HCT116 (cell line): ENCODE data around the gene CIAO2A.

Experiments
- CEBPB ChIP-seq: IDR thresholded peaks from 2 replicates; pipeline ENCODE4 v1.6.1; 2012; ENCODE audit warnings: low read depth
- CTCF ChIP-seq, 3 experiments: fragments of 200-600 bp in 1 of 3; sonication (generic) in 1 of 3; IDR thresholded peaks in 2 of 3; conservative IDR thresholded peaks in 1 of 3; 2 replicates each; pipeline ENCODE4 v1.5.1; 2012 to 2017; ENCODE audit warnings: low read depth in 2 of 3, low read length in 2 of 3, antibody characterized with exemption in 1 of 3, borderline replicate concordance in 1 of 3, control low read depth in 1 of 3, mild to moderate bottlenecking in 1 of 3, mixed read lengths in 1 of 3, mixed run types in 1 of 3, moderate library complexity in 1 of 3; ENCODE audit not compliant: insufficient read depth in 1 of 3
- EGR1 ChIP-seq: IDR thresholded peaks from 2 replicates; pipeline ENCODE4 v1.6.1; 2012; ENCODE audit warnings: low read depth
- MAX ChIP-seq: IDR thresholded peaks from 2 replicates; pipeline ENCODE4 v1.6.1; 2012
- POLR2A ChIP-seq: IDR thresholded peaks from 2 replicates; pipeline ENCODE4 v1.7.0; 2011; ENCODE audit warnings: borderline replicate concordance; ENCODE audit not compliant: insufficient read depth, insufficient read length; ENCODE audit errors: extremely low read depth
- POLR2AphosphoS5 ChIP-seq: IDR thresholded peaks from 2 replicates; pipeline ENCODE4 v1.6.1; 2011; ENCODE audit warnings: mild to moderate bottlenecking, low read depth, low read length, moderate library complexity
- SIN3A ChIP-seq: IDR thresholded peaks from 2 replicates; pipeline ENCODE4 v1.6.1; 2012; ENCODE audit warnings: low read depth
- ZBTB33 ChIP-seq: IDR thresholded peaks from 2 replicates; pipeline ENCODE4 v1.6.1; 2011; ENCODE audit warnings: mild to moderate bottlenecking, low read length, moderate library complexity; ENCODE audit not compliant: insufficient replicate concordance; ENCODE audit errors: extremely low read depth

DNA sequence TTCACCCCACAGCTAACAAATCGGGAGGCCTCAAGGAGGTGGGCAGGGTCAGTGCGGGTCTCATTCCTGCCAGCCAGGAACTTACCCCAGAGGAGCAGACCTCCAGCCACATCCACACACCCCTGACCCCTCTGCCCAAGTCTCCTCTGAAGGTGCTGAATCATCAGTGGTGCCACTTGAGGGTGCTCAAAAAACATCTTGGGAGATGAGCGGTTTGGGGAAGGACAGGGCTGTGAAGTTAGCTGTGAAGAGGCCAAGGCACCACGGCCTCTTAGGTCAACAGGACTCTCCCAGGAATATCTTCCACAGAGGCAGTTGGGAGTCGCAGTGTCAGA, 48.6 kb downstream of the CIAO2A start:
- TF ChIP-seq SIN3A: no peak
- TF ChIP-seq ZBTB33: no peak
- TF ChIP-seq POLR2AphosphoS5: no peak
- no peak for TF ChIP-seq MAX
- no peak for TF ChIP-seq CEBPB
- no peak for TF ChIP-seq CTCF (IDR thresholded peaks at IDR 0.05 in 2 of 3, conservative IDR thresholded peaks at IDR 0.05 in 1 of 3; ENCODE audit: borderline replicate concordance in 1 of 3, insufficient read depth in 1 of 3, low read depth in 2 of 3, low read length in 2 of 3)
- no peak for TF ChIP-seq POLR2A
- no peak for TF ChIP-seq EGR1
